LNCaP clone FGC (cell line): ENCODE measurements around the gene CYTH4.

Source experiments
- DNase-seq: peaks from one replicate; pipeline ENCODE4 v3.0.0-alpha.2; 2011; ENCODE audit warnings: low read depth
- H3K4me3 ChIP-seq: 2 replicates; pipeline ENCODE4 v1.5.1; 2011; ENCODE audit warnings: mild to moderate bottlenecking, low read depth, low read length, control low read depth
- TF ChIP-seq, protein P1 (sequence below): IDR thresholded peaks from 2 replicates; pipeline ENCODE4 v1.5.1; 2012; ENCODE audit warnings: mild to moderate bottlenecking; ENCODE audit not compliant: control insufficient read depth, insufficient read depth; ENCODE audit errors: extremely low read depth

The CYTH4 gene

DNA sequence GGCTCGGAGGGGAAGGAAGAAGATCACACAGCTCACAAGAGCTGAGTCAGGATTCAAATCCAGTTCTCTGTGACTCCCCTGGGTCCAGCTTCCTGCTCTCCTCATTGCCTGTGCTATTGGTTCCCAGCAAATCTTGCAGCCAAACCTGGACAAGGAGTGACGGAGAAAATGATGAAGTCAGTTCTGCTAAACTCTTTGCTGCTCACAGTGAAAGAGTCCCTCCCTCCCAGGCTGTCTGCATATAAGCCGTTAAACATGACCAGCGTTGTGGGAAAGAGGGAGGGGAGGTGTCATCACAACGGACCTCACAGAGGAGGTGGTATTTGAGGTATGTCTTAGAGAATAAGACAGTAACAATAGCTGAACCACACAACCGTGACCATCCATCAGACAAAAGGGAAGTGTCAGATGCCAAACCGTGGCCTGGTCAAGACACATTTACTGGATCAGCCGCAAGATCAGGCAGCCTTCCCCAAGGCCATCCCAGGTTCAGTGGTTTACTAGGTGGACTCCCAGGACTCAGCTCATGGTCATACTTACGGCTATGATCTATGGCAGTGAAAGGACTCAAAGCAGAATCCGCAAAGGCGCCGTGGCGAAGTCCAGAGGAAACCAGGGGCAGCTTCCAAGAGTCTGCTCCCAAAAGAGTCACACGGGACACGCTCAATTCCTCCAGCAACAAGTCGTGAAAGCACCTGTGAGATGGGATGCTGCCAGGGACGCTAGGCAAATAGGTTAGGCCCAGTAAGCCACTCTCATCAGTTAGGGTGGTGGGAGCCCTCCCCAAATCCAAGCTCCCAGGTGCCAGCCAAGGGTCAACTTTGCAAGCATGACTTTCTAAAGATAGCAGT, 2.8 kb upstream of the CYTH4 start:
- no peak overlapping the region for H3K4me3 ChIP-seq
- TF ChIP-seq, protein P1, sequence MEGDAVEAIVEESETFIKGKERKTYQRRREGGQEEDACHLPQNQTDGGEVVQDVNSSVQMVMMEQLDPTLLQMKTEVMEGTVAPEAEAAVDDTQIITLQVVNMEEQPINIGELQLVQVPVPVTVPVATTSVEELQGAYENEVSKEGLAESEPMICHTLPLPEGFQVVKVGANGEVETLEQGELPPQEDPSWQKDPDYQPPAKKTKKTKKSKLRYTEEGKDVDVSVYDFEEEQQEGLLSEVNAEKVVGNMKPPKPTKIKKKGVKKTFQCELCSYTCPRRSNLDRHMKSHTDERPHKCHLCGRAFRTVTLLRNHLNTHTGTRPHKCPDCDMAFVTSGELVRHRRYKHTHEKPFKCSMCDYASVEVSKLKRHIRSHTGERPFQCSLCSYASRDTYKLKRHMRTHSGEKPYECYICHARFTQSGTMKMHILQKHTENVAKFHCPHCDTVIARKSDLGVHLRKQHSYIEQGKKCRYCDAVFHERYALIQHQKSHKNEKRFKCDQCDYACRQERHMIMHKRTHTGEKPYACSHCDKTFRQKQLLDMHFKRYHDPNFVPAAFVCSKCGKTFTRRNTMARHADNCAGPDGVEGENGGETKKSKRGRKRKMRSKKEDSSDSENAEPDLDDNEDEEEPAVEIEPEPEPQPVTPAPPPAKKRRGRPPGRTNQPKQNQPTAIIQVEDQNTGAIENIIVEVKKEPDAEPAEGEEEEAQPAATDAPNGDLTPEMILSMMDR = no peak
- no peak for DNase-seq

DNA sequence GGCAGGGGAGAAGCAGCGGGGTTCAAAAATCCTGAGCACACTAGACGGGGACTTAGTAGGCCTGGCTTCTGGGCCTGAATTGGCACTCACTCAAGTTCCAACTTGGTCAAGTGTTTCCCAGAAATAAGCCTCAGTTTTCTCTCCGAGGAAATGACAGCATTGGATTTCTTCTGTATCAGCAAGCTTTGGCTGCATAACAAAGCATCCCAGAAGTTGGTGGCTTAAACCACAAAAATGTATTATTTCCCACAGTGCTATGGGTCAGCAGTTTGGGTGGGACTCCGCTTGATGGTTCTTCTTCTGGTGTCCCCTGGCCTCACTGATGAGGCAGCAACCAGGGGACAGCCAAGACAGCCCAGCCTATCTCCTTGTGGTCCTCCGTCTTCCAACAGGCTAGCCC, 1.6 kb upstream of the CYTH4 start:
- H3K4me3 ChIP-seq = no peak overlapping the region
- no peak for DNase-seq
- TF ChIP-seq, protein P1 = no peak

DNA sequence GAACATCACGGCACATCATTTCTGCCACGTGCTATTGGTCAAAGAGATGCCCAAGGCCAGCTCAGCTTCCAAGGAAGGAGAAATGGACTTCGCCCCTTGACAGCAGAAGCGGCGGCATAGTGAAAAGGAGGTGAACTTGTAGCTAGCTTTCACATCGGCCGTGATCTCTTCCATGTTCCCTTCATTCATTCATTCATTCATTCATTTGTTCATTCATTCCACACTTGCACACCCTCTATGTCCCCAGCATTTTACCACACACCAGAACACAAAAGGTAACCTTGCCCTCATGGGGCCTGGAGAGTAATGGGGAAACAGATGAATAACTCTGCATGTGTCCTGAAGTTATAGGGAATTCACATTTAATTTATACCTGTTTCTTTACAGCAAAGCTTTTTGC, 1.1 kb upstream of the CYTH4 start:
- H3K4me3 ChIP-seq = no peak overlapping the region
- DNase-seq = no peak
- TF ChIP-seq, protein P1 = no peak

DNA sequence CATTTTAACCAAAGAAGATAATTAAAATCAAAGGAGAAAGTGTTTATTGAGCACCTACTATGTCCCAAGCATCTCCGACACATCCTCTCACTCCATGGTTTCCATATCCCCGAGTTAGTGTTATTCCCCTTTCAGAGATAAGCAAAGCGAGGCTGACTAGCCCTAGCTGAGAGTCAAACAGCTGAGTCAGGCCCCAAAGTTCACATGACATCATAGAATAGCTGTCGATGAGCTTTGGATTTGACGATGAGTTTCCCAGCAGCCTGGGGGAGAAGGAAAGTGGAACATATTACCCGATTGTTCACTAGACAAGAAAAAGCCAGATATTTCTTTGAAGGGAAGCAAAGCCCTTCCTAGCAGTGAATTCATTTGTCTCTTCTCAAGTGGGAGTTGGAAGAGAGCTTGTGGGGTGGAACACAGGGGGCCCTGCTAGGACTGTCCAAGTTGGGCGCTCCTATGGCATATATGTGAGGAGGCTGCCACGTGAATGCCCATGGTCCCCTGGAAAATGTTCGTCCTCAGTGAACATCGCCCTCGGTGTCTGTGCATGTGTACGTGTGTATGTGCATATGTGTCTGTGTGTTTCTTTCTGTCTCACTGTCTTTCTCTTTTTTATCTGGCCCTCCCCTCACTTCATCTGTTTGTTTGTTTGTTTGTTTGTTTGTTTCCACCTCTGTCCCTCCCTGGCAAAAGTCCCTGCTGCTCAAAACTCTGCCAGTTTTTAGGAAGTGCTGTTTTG, 493 bp upstream of the CYTH4 start:
- TF ChIP-seq, protein P1 = no peak
- no peak for DNase-seq
- H3K4me3 ChIP-seq = no peak overlapping the region

DNA sequence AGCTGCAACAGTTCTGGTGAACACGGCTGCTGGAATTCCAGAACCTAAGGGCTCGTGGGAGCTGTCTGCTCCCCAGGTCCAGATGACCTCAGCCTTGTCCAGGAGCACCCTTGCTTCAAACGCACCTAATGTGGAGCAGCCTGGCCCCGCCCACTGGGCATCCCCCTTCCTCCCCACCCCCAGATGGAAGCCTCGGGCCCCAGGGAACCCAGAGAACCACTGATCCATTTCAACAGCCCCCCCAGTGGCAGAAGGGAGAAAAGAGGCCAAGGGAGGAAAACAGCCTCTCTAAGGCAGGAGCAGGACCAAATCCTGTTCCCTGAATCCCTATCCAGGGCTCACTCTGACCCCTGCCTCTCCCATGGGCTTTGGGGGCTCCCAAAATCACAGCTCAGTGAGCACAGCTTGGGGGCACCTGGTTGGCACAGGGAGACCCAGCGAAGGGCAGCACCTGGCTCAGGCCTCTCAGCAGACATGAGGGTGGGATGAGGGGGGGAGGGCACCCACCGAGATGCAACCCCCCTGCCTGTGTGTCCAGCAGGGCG, 1.2 kb downstream of the CYTH4 start:
- DNase-seq = no peak
- TF ChIP-seq, protein P1 = no peak
- no peak overlapping the region for H3K4me3 ChIP-seq

DNA sequence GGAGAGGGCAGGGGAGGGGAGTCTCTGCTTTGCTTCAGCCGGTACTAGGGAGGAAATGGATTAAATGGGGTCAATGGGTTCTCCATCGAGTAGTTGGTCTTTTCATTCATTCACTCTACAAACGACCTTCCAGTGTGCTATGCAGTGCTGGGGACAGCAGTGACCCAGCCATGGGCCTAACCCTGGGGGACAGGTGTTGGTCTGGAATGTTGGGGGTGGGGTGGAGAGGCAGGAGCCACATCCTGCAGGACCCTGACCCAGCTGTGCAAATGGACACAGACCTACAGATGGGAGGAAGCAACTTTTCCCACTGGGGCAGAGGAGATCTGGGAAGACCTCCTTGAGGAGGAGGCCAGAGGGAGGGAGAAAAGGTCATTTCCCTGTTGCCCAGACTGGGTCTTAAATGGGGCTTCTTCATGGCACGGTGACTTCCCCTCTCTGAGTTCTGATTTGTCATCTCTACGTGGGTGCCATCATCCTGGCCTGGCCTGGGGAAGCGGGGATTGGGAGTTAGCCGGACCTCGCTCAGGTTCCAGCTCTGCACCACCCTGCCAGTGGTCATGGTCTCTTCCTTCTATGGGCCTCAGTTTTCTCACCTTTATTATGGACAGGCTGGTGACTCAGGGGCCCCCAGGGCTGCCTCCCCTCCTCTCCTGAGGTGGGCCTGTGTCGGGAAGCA, 2.0 kb downstream of the CYTH4 start:
- DNase-seq = no peak
- no peak overlapping the region for H3K4me3 ChIP-seq

More for the DNA sequence above, 2.0 kb downstream of the CYTH4 start:
- TF ChIP-seq, protein P1 = no peak
